Measurements from ENCODE around the gene MLX.
A peak's percentile ranks its signal among the peaks of the same experiment; 100 is the strongest.
"Not testable (repeated sequence)": the region's sequence is repeated elsewhere in the genome, so short reads cannot be mapped to it uniquely, and the experiment has no call there.

The MLX gene

GRCh38 chr17:42536372-42537155, 30.3 kb upstream of the MLX start:
- DNase-seq (ENCODE audit: low read depth in 4 of 4, low spot score in 1 of 4) = peak; percentile 51 to 74 (median 64)

DNA sequence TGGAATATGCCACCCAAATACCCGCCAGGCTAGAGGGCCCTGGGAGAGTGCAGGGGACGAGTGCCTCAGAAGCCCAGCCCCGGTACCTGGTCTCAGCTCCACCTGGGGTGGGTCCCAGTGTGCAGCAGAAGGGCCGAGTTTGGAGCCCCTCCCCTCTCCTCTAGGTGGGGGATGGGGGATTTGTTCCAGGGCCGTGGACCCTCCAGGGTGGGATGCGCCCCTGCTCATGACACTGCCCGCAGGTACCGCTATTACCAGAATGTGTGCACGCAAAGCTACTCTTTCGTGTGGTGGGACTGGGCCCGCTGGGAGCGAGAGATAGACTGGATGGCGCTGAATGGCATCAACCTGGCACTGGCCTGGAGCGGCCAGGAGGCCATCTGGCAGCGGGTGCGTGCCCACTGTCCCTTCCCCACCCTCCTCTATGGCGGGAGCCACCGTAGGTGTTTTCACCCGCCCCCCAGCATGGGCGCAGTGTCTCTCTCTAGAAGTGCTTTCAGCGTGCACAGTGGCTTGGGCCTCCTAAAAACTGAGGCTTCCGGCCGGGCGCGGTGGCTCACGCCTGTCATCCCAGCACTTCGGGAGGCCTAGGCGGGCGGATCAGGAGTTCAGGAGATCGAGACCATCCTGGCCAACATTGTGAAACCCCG, 29.6 kb upstream of the MLX start:
- DNase-seq (ENCODE audit: low read depth in 4 of 4, low spot score in 1 of 4) = no peak

- no peak for DNase-seq (ENCODE audit: low read depth in 4 of 4, low spot score in 1 of 4)
Measured at GRCh38 chr17:42537826-42538451, 29.0 kb upstream of the MLX start.

DNA sequence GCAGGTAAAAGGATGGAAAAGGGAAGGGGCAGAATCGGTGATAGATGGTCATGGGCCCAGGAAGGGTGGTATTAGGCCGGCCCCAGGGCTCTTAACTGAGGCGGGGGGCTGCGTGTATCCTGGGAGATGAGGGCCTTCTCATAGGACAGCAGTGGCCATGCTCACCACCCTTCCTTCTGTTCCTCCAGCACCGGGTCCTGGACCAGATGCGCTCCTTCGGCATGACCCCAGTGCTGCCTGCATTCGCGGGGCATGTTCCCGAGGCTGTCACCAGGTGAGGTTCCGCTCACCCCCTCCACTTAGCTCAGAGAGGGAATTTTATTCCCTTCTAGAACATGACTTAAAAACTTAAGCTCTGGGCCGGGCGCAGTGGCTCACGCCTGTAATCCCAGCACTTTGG, 28.4 kb upstream of the MLX start:
- no peak for DNase-seq (ENCODE audit: low read depth in 4 of 4, low spot score in 1 of 4)

- not testable (repeated sequence) for DNase-seq (ENCODE audit: low read depth in 4 of 4, low spot score in 1 of 4)
Measured at GRCh38 chr17:42540558-42540957, 26.3 kb upstream of the MLX start.

DNA sequence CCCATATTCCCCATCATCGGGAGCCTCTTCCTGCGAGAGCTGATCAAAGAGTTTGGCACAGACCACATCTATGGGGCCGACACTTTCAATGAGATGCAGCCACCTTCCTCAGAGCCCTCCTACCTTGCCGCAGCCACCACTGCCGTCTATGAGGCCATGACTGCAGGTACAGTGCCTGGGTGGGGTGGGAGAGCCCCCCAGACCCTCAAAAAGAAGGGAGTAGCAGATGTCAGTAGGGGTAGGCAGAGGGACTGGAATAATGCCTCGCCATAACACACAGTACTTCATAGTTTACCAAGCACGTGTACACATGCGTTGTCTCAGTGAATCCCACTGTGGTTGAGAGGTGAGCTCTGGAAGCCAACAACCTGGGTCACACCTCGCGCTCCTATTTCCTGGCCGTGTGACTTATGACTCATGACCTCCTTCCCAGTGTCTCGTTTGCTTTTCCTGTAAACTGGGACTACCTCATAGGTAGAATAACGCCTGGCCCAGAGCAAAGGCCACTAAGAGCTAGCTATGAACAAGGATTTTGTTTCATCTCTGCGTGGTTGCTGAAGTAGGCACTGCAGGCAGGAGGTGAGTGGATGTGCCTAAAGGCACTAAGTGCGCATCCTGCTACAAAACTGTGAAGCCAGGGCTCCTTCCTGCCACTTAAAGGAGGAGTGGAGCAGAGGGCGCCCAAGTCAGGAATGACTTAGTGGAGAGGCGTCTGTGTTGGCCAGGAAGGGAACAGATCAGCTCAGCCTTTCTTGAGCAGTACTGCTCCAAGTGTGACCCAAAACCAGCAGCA, 25.7 kb upstream of the MLX start:
- no peak for DNase-seq (ENCODE audit: low read depth in 4 of 4, low spot score in 1 of 4)

DNA sequence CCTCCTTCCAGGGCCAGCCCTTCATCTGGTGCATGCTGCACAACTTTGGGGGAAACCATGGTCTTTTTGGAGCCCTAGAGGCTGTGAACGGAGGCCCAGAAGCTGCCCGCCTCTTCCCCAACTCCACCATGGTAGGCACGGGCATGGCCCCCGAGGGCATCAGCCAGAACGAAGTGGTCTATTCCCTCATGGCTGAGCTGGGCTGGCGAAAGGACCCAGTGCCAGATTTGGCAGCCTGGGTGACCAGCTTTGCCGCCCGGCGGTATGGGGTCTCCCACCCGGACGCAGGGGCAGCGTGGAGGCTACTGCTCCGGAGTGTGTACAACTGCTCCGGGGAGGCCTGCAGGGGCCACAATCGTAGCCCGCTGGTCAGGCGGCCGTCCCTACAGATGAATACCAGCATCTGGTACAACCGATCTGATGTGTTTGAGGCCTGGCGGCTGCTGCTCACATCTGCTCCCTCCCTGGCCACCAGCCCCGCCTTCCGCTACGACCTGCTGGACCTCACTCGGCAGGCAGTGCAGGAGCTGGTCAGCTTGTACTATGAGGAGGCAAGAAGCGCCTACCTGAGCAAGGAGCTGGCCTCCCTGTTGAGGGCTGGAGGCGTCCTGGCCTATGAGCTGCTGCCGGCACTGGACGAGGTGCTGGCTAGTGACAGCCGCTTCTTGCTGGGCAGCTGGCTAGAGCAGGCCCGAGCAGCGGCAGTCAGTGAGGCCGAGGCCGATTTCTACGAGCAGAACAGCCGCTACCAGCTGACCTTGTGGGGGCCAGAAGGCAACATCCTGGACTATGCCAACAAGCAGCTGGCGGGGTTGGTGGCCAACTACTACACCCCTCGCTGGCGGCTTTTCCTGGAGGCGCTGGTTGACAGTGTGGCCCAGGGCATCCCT, 23.5 kb upstream of the MLX start:
- no peak for DNase-seq (ENCODE audit: low read depth in 4 of 4, low spot score in 1 of 4)

- DNase-seq (ENCODE audit: low read depth in 4 of 4, low spot score in 1 of 4) = no peak
Measured at GRCh38 chr17:42544874-42545283, 22.0 kb upstream of the MLX start.

DNA sequence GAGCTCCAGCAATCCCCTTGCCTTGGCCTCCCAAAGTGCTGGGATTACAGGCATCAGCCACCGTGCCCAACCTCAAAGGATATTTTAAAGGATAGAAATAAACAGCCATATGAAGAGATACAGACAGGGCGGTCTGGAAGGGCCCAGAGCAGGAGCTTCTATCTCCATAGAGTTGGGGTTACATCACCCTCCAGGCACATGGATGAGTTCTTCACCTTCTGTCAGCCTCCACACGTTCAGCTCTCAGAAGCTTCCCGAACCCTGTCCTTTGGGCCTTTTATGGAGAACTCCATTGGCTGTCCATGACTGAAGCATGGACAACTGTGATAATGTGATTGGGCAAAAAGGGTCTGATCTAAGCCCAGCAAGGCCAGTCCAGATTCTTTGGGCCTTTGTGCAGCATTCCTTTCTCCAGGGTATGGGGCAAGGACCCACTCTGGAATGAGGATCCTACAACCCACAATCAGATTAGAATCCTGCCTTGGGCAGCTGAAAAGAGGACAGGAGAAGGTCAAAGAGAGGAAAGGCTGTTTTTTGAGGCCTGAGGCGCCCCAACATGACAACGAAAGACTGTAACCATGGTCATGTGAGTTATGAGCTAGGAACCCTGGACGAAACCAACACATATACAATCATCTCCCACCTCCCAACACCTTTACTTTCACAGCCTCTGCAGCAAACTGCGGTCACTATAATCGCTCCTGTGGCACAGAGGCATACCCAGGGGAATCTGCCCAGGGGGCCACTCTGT, 21.0 kb upstream of the MLX start:
- DNase-seq (ENCODE audit: low read depth in 4 of 4, low spot score in 1 of 4) = not testable (repeated sequence)

- DNase-seq (ENCODE audit: low read depth in 4 of 4, low spot score in 1 of 4) = no peak
Measured at GRCh38 chr17:42547001-42547461, 19.9 kb upstream of the MLX start.

- no peak for DNase-seq (ENCODE audit: low read depth in 4 of 4, low spot score in 1 of 4)
Measured at GRCh38 chr17:42547698-42548069, 19.2 kb upstream of the MLX start.

DNA sequence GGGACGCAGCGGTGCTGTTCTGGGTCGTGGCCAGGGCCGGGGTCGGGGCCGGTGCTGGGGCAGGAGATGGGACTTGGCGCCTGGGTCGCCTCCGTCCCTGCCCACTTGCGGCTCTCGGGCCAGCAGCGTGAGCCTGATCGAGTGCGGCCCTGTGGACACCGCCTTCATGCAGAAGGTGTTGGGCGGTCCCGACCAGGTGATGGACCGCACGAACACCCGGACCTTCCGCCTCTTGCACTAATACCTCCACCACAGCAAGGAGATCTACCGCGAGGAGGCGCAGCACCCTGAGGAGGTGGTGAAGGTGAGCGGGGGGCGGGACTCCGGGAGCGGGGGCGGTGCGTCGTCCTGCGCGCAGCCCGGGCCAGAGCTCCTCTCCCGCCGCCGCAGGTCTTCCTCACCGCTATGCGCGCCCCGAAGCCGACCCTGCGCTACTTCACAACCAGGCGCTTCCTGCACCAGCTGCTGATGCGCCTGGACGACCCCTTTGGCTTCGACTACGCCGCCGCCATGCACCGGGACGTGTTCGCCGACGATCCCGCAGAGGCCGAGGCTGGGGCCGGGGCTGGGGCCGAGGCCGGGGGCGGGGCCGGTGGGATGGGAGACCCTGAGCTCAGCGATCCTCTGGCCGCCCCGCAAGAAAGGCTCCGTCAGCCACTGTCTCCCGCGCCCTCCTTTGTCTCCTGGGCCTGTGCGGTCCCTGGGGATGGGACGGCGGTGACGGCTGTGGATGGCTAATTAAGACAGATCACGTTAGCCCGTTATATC, 18.6 kb upstream of the MLX start:
- peak in 3 of 4 experiments; percentile 58 to 71 (median 65) for DNase-seq (ENCODE audit: low read depth in 4 of 4, low spot score in 1 of 4)

DNA sequence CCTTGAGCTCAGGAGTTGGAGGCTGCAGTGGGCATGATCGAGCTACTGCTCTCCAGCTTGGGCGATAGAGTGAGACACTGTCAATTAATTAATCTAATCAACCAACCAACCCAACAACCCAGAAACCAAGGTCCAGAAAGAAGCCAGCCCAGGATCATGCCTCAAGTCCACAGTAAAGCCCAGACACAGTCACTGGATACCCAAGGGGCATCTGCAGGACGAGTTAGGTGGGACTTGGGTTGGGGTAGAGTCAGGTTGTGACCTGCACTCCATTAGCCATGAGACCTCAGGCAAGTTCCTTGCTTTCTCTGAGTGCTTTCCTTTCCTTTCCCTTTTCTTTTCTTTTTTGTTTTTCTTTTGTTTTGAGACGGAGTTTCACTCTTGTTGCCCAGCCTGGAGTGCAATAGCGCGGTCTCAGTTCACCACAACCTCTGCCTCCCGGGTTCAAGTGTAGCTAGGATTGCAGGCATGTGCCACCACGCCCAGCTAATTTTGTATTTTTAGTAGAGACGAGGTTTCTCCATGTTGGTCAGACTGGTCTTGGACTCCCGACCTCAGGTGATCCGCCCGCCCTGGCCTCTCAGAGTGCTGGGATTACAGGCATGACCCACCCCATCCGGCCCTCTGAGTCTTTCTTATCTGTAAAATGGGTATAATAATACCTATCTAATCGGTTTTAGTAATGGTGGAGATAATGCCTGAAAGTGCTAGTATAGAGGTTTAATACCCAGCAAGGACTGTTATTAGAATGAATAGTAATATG, 17.7 kb upstream of the MLX start:
- no peak for DNase-seq (ENCODE audit: low read depth in 4 of 4, low spot score in 1 of 4)

- not testable (repeated sequence) for DNase-seq (ENCODE audit: low read depth in 4 of 4, low spot score in 1 of 4)
Measured at GRCh38 chr17:42552736-42553135, 14.2 kb upstream of the MLX start, which contains the start of gene HSD17B1. TSS of gene HSD17B1 (plus strand) at chr17:42552923. CDS start at chr17:42552934, 11 bp downstream.

DNA sequence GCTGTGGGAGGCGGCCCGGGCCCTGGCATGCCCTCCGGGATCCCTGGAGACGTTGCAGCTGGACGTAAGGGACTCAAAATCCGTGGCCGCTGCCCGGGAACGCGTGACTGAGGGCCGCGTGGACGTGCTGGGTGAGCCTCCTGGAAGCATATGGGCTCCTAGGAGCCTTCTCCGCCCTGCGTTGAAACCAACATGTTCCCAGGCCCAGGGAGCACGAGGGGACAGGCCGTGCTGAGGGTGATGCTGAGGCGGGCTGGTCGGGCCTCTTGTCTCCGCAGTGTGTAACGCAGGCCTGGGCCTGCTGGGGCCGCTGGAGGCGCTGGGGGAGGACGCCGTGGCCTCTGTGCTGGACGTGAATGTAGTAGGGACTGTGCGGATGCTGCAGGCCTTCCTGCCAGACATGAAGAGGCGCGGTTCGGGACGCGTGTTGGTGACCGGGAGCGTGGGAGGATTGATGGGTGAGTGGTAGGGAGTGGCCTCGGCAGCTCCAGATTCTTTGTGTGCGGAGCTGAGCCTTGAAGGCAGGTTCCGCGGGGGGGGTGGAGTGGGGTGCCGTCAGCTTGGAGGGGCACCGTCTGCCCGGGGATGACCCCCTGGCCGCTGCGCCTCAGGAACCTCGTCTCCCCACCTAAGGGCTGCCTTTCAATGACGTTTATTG, 13.6 kb upstream of the MLX start:
- DNase-seq (ENCODE audit: low read depth in 4 of 4, low spot score in 1 of 4) = no peak

GRCh38 chr17:42553866-42554249, 13.0 kb upstream of the MLX start:
- no peak for DNase-seq (ENCODE audit: low read depth in 4 of 4, low spot score in 1 of 4)
